OCI-LY1 (cell line): ENCODE data around the gene SMARCAD1.

Experiments
- H2AFZ ChIP-seq: fragments of 200-600 bp; sonication (generic), shearing (Covaris generic); 2 replicates; pipeline ENCODE4 v1.6.0; 2014; ENCODE audit warnings: antibody characterized with exemption, mild to moderate bottlenecking, low read length
- H3F3A ChIP-seq: fragments of 200-600 bp; sonication (generic), shearing (Covaris generic); 2 replicates; pipeline ENCODE4 v1.6.0; 2014; ENCODE audit warnings: mild to moderate bottlenecking, antibody characterized with exemption, low read length, moderate library complexity; ENCODE audit not compliant: insufficient read depth
- H3K27ac ChIP-seq: fragments of 200-600 bp; sonication (generic); 2 replicates; pipeline ENCODE4 v1.5.1; 2014; ENCODE audit warnings: low read length, mixed run types, mild to moderate bottlenecking, low read depth; ENCODE audit not compliant: poor library complexity, severe bottlenecking
- H3K27me3 ChIP-seq: fragments of 200-600 bp; sonication (generic); 2 replicates; pipeline ENCODE4 v1.6.0; 2014; ENCODE audit warnings: antibody characterized with exemption, mild to moderate bottlenecking, low read length, moderate library complexity; ENCODE audit not compliant: insufficient read depth
- H3K36me3 ChIP-seq: fragments of 200-600 bp; sonication (generic); 2 replicates; pipeline ENCODE4 v1.6.1; 2014; ENCODE audit warnings: mild to moderate bottlenecking, antibody characterized with exemption, low read length, moderate library complexity, mixed read lengths; ENCODE audit not compliant: insufficient read depth
- H3K4me1 ChIP-seq: fragments of 200-600 bp; sonication (generic); 2 replicates; pipeline ENCODE4 v1.5.1; 2014; ENCODE audit warnings: mild to moderate bottlenecking, low read length, moderate library complexity; ENCODE audit not compliant: insufficient read depth, severe bottlenecking
- H3K4me2 ChIP-seq: fragments of 200-600 bp; sonication (generic), shearing (Covaris generic); 2 replicates; pipeline ENCODE4 v1.6.1; 2014; ENCODE audit warnings: low read length
- H3K4me3 ChIP-seq: fragments of 200-600 bp; sonication (generic); 2 replicates; pipeline ENCODE4 v1.5.1; 2014; ENCODE audit warnings: low read length, low read depth, mild to moderate bottlenecking, mixed read lengths; ENCODE audit not compliant: poor library complexity, severe bottlenecking
- H3K79me2 ChIP-seq: fragments of 200-600 bp; shearing (Covaris generic); 2 replicates; pipeline ENCODE4 v1.6.1; 2016; ENCODE audit warnings: mixed run types, low read length, mixed read lengths; ENCODE audit not compliant: insufficient read depth
- H3K9ac ChIP-seq: fragments of 200-600 bp; sonication (generic), shearing (Covaris generic); 2 replicates; pipeline ENCODE4 v1.6.1; 2014; ENCODE audit warnings: mild to moderate bottlenecking, low read length, mixed read lengths
- H3K9me2 ChIP-seq: fragments of 200-600 bp; sonication (generic), shearing (Covaris generic); 2 replicates; pipeline ENCODE4 v1.6.1; 2014; ENCODE audit warnings: low read depth, mild to moderate bottlenecking, low read length, mixed read lengths
- H3K9me3 ChIP-seq: fragments of 200-600 bp; shearing (Covaris generic); 2 replicates; pipeline ENCODE4 v1.6.1; 2014; ENCODE audit warnings: low read length, mixed read lengths
- H4K20me1 ChIP-seq: fragments of 200-600 bp; sonication (generic), shearing (Covaris generic); 2 replicates; pipeline ENCODE4 v1.6.0; 2016; ENCODE audit warnings: mild to moderate bottlenecking, low read length; ENCODE audit not compliant: insufficient read depth
- EZH2 ChIP-seq: fragments of 200-600 bp; sonication (generic), shearing (Covaris generic); IDR thresholded peaks from 2 replicates; pipeline ENCODE4 v1.8.0; 2017; ENCODE audit warnings: borderline replicate concordance, mixed run types, mild to moderate bottlenecking, antibody characterized with exemption, low read length, moderate library complexity, mixed read lengths
- TF ChIP-seq, protein P1 (sequence below): fragments of 200-600 bp; sonication (generic), shearing (Covaris generic); IDR thresholded peaks from 2 replicates; pipeline ENCODE4 v1.5.1; 2017; ENCODE audit warnings: mild to moderate bottlenecking, antibody characterized with exemption, low read length, moderate library complexity, mixed read lengths

Gene SMARCAD1

DNA sequence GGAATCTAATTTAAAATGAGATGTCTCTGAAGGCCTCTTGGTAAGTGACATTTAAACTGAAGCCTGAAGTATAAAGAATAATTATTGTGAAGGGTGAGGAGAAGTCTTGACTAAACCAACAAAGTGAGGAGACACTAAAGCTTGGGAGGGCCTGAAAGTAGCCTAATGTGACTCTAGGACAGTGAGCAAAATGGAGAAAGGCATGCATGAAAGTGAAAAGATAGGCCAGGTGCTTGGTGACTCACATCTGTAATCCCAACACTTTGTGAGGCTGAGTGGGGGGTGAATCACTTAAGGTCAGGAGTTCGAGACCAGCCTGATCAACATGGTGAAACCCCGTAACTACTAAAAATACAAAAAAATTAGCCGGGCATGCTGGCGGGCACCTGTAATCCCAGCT lies 46.9 kb upstream of the SMARCAD1 start:
- no peak overlapping the region for H2AFZ ChIP-seq
- H3K36me3 ChIP-seq, result no peaks in the 10 kb centered on the region
- TF ChIP-seq, protein P1, sequence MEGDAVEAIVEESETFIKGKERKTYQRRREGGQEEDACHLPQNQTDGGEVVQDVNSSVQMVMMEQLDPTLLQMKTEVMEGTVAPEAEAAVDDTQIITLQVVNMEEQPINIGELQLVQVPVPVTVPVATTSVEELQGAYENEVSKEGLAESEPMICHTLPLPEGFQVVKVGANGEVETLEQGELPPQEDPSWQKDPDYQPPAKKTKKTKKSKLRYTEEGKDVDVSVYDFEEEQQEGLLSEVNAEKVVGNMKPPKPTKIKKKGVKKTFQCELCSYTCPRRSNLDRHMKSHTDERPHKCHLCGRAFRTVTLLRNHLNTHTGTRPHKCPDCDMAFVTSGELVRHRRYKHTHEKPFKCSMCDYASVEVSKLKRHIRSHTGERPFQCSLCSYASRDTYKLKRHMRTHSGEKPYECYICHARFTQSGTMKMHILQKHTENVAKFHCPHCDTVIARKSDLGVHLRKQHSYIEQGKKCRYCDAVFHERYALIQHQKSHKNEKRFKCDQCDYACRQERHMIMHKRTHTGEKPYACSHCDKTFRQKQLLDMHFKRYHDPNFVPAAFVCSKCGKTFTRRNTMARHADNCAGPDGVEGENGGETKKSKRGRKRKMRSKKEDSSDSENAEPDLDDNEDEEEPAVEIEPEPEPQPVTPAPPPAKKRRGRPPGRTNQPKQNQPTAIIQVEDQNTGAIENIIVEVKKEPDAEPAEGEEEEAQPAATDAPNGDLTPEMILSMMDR, result no peak
- TF ChIP-seq EZH2, result no peak
- no peak overlapping the region for H3K4me3 ChIP-seq
- no peak overlapping the region for H3K9ac ChIP-seq
- H3K79me2 ChIP-seq, result no peaks in the 10 kb centered on the region
- no peak overlapping the region for H3K4me2 ChIP-seq
- no peaks in the 10 kb centered on the region for H3K4me1 ChIP-seq
- no peaks in the 10 kb centered on the region for H3K9me2 ChIP-seq
- no peak overlapping the region for H3K27ac ChIP-seq
- H3K9me3 ChIP-seq, result no peaks in the 10 kb centered on the region
- H4K20me1 ChIP-seq, result no peaks in the 10 kb centered on the region
- H3K27me3 ChIP-seq, result no peaks in the 10 kb centered on the region
- no peaks in the 10 kb centered on the region for H3F3A ChIP-seq

DNA sequence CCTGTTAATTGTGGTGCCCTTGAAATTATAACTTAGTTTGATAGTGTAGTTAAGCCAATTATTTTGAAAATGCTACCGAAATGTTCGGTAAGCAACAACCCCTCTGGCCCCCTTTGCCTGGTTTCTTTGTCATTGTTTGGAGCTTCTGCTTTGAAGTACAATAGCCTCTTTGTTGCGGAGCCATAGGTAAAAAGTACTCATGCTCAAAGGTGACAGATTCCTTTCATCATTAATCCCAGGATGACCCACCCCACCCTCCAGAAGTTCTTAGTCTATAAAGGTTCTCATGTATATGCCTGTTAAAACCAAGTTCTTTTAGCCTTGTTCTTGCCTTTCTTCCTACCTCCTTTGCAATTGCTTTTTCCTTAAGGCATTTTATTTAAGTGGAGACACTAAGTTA lies 42.4 kb upstream of the SMARCAD1 start:
- Histone ChIP-seq H3K9me2 (no peaks in the 10 kb centered on the region), H3K9me3 (no peaks in the 10 kb centered on the region), H4K20me1 (no peaks in the 10 kb centered on the region), H3F3A (no peaks in the 10 kb centered on the region), H3K27me3 (no peaks in the 10 kb centered on the region), H3K4me2 (no peak overlapping the region), H3K4me3 (no peak overlapping the region), H2AFZ (no peak overlapping the region), H3K27ac (no peak overlapping the region), H3K36me3 (no peaks in the 10 kb centered on the region), H3K4me1 (no peaks in the 10 kb centered on the region), H3K9ac (no peak overlapping the region), H3K79me2 (no peaks in the 10 kb centered on the region)
- TF ChIP-seq, protein P1, result no peak
- no peak for TF ChIP-seq EZH2

DNA sequence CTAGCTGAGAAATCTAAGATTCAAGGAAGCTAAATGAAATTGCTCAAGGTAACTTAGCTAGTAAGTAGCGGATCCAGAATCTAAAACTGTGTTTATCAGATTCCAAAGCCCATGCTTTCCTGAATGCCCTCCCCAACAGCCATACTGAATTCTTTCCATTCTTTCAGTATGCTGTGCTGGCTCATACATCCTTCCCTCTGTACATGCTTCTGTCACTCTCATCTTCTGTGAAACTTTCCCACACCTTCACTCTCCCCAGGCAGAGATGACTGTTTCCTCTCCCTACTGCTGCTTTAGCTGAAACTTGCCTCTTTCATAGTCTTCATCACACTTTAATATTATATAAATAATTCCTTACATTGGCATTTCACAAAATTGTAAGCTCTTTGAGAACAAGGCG lies 39.3 kb upstream of the SMARCAD1 start:
- H3K27ac ChIP-seq, result no peak overlapping the region
- no peaks in the 10 kb centered on the region for H3F3A ChIP-seq
- no peak overlapping the region for H3K4me3 ChIP-seq
- H3K79me2 ChIP-seq, result no peaks in the 10 kb centered on the region
- H3K4me1 ChIP-seq, result no peaks in the 10 kb centered on the region
- H3K9ac ChIP-seq, result no peak overlapping the region
- no peaks in the 10 kb centered on the region for H3K9me3 ChIP-seq
- TF ChIP-seq EZH2, result no peak
- TF ChIP-seq, protein P1, result no peak
- no peaks in the 10 kb centered on the region for H4K20me1 ChIP-seq
- H3K27me3 ChIP-seq, result no peaks in the 10 kb centered on the region
- no peak overlapping the region for H2AFZ ChIP-seq
- no peak overlapping the region for H3K4me2 ChIP-seq
- H3K9me2 ChIP-seq, result no peaks in the 10 kb centered on the region
- no peaks in the 10 kb centered on the region for H3K36me3 ChIP-seq
